22Rv1 (cell line): ENCODE data around the gene SPPL2A.

Source experiments
- H3K27ac ChIP-seq: fragments of 450-650 bp; 2 replicates; pipeline ENCODE4 v1.5.1; 2017
- CTCF ChIP-seq: fragments of 450-650 bp; IDR thresholded peaks from 2 replicates; pipeline ENCODE4 v1.5.1; 2017; ENCODE audit warnings: mild to moderate bottlenecking
- ZFX ChIP-seq: fragments of 450-650 bp; IDR thresholded peaks from 2 replicates; pipeline ENCODE4 v1.6.1; 2017; ENCODE audit warnings: antibody characterized with exemption, borderline replicate concordance

Gene SPPL2A

GRCh38 chr15:50740955-50741354 lies 24.6 kb downstream of the SPPL2A start:
- no peak overlapping the region for H3K27ac ChIP-seq
- TF ChIP-seq CTCF (no peak), ZFX (no peak)

DNA sequence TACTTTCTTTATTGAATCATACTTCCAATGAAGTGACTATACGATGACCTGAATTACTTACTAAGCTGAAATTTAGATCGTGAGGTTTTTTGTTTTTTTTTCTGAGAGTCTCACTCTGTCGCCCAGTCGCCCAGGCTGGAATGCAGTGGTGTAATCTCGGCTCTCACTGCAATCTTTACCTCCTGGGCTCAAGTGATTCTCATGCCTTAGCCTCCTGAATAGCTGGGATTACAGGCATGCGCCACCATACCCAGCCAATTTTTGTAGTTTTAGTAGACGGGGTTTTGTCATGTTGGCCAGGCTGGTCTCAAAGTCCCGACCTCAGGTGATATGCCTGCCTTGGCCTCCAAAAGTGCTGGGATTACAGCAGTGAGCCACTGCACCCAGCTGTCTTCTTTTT lies 28.7 kb downstream of the SPPL2A start:
- no peak for TF ChIP-seq CTCF
- no peak for TF ChIP-seq ZFX
- no peak overlapping the region for H3K27ac ChIP-seq

GRCh38 chr15:50735156-50735555 lies 30.4 kb downstream of the SPPL2A start:
- TF ChIP-seq CTCF (no peak), ZFX (no peak)

DNA sequence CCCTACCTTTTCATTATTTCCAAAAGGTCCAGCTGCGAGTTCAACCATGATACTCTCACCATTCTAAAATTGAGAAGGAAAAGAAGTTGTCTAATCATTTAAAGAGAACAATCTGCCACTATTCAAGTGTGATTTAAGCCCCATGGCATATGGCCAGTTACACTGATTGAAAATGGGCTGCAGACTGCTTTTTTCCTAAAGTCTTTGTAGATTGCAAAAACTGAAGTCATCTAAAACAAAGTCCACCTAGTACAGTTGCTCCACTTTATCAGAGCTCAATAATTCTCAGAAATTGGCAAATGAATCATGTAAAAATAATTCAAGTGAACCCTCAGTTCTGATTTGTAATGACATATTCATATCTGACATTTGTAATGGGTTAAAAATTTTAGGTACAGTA lies 39.2 kb downstream of the SPPL2A start:
- TF ChIP-seq CTCF, result no peak
- TF ChIP-seq ZFX, result no peak
- no peak overlapping the region for H3K27ac ChIP-seq

More at GRCh38 chr15:50735156-50735555, 30.4 kb downstream of the SPPL2A start:
- no peak overlapping the region for H3K27ac ChIP-seq

DNA sequence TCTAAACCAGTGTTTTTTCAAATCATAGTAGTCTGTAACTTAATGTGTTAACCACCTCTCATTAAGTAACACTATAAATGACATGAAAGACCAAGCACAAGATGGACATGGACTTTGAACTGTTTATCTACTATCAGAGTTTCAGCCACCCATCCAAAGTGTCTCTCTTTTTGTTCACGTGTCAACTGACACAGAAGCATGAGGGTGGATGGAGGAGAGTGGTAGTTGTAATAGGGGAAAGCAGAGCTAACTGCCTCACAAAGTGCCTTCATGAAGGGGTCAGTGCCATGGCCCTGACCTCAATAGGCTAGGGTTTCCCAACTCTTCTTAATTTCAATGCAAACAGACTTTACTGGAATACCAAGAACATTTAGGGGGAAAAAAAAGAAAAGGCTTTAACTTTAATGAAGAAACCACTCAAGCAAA lies 46.8 kb downstream of the SPPL2A start:
- H3K27ac ChIP-seq, result peak overlapping the region; percentile 33

DNA sequence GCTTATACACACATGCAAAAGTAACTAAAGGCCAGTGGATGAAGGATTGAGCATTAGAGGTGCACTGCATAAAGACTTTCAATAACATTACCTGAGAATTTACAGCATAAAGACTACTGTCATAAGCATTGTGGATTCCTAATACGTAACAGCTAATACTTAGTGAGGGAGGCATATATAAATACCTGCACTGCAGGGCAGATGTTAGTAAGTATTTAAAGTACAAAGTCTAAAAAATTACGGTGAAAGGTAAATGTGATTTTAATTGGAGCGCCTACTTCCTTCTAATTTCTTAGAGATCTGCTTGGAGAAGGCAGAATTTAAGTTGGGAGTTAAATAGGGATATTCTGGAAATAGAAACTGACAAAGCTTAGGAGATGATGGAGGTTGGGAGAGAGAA lies 53.5 kb downstream of the SPPL2A start:
- H3K27ac ChIP-seq, result no peak overlapping the region
- TF ChIP-seq CTCF (no peak), ZFX (no peak)

More for the DNA sequence above, 46.8 kb downstream of the SPPL2A start:
- TF ChIP-seq CTCF (no peak), ZFX (no peak)

DNA sequence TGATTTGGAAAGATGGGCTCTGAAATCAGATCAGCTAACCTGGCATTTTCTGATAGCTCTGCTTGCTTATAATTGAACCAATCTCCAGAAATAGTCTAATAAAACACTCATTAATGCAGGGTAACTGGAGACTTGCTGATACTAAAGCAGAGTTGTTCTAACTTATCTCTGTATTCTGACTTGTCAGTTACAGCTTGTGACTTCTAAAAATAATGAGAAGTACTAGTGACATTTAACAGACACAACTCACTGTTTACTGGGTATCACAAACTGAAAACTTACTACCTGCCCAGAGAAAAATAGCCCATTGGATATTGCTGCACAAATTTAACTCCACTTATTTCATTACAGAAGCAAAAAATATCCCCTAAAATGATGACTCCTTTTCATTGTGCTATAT lies 54.9 kb downstream of the SPPL2A start:
- no peak for TF ChIP-seq CTCF
- no peak for TF ChIP-seq ZFX
- no peak overlapping the region for H3K27ac ChIP-seq
